Retinal pigment epithelial cell (primary cell): ENCODE measurements around the gene ZDHHC19.
"Not testable (repeated sequence)": the region's sequence is repeated elsewhere in the genome, so short reads cannot be mapped to it uniquely, and the experiment has no call there.

Source experiments
- DNase-seq: peaks from one replicate; pipeline ENCODE4 v3.0.0-alpha.2; 2010; ENCODE audit warnings: low read depth
- H3K4me3 ChIP-seq: 2 replicates; pipeline ENCODE4 v1.5.1; 2011; ENCODE audit warnings: mild to moderate bottlenecking, low read length, control low read depth, moderate library complexity
- CTCF ChIP-seq: conservative IDR thresholded peaks from 2 replicates; pipeline ENCODE4 v1.5.1; 2011; ENCODE audit warnings: low read depth, low read length, control low read depth, inconsistent platforms

Gene ZDHHC19

GRCh38 chr3:196208942-196209695 is 2.1 kb downstream of the ZDHHC19 start:
- TF ChIP-seq CTCF = no peak
- no peak overlapping the region for H3K4me3 ChIP-seq
- DNase-seq = no peak

- no peak for DNase-seq
- H3K4me3 ChIP-seq = peak overlapping the region; percentile 40
- no peak for TF ChIP-seq CTCF
Measured at GRCh38 chr3:196207833-196208607, 3.2 kb downstream of the ZDHHC19 start.

GRCh38 chr3:196207159-196207832 is 3.9 kb downstream of the ZDHHC19 start:
- no peak for TF ChIP-seq CTCF
- DNase-seq = no peak
- peak overlapping the region; percentile 36 for H3K4me3 ChIP-seq

- DNase-seq, H3K4me3 ChIP-seq: not testable (repeated sequence)
Measured at GRCh38 chr3:196205442-196206205, 5.6 kb downstream of the ZDHHC19 start.

GRCh38 chr3:196203846-196204245 is 7.4 kb downstream of the ZDHHC19 start:
- DNase-seq = no peak
- TF ChIP-seq CTCF = no peak
- H3K4me3 ChIP-seq = no peak overlapping the region

- DNase-seq = no peak
- H3K4me3 ChIP-seq = no peak overlapping the region
- no peak for TF ChIP-seq CTCF
Measured at GRCh38 chr3:196202516-196202970, 8.7 kb downstream of the ZDHHC19 start.
